ENCODE measurements around the gene TFF2. TPM values are rescaled to one million over a fixed set of nuclear protein-coding genes. Genes with fewer than 3 reads are reported as not detected.

The TFF2 gene
- total RNA-seq, 1 experiment from 2014 or later: not detected

- no TSS peak for BruUV-seq (replicated peaks)
- CTCF ChIA-PET: no interaction called here
- no peaks in the 10 kb centered on the region for H3K4me1 Mint-ChIP-seq (ENCODE audit: low read depth, unreplicated experiment)
- H3K36me3 Mint-ChIP-seq (ENCODE audit: insufficient read depth, unreplicated experiment): no peaks in the 10 kb centered on the region
- H3K27ac Mint-ChIP-seq (ENCODE audit: unreplicated experiment): no peak overlapping the region
- DNase-seq: no peak
- H3K27me3 Mint-ChIP-seq (ENCODE audit: unreplicated experiment): peaks cover 36% of the 10 kb centered on the region
- H3K4me3 Mint-ChIP-seq (ENCODE audit: low read depth, unreplicated experiment): no peak overlapping the region
- TF ChIP-seq CTCF (IDR thresholded peaks at IDR 0.05; ENCODE audit: unreplicated experiment): no peak
- intact Hi-C loops (cut with micrococcal nuclease; ENCODE audit: unreplicated experiment): no loop called here
- H3K9me3 Mint-ChIP-seq (ENCODE audit: low read depth, unreplicated experiment): no peaks in the 10 kb centered on the region
Observed at GRCh38 chr21:42303443-42303842, 47.4 kb downstream of the TFF2 start.

GRCh38 chr21:42302794-42303193 is 48.0 kb downstream of the TFF2 start:
- Mint-ChIP-seq H3K36me3 (ENCODE audit: insufficient read depth, unreplicated experiment) (no peaks in the 10 kb centered on the region), H3K9me3 (ENCODE audit: low read depth, unreplicated experiment) (no peaks in the 10 kb centered on the region), H3K27ac (ENCODE audit: unreplicated experiment) (no peak overlapping the region), H3K27me3 (ENCODE audit: unreplicated experiment) (peaks cover 43% of the 10 kb centered on the region), H3K4me1 (ENCODE audit: low read depth, unreplicated experiment) (no peaks in the 10 kb centered on the region), H3K4me3 (ENCODE audit: low read depth, unreplicated experiment) (no peak overlapping the region)
- intact Hi-C loops (cut with micrococcal nuclease; ENCODE audit: unreplicated experiment): no loop called here
- CTCF ChIA-PET: no interaction called here
- no peak for DNase-seq
- no peak for TF ChIP-seq CTCF (IDR thresholded peaks at IDR 0.05; ENCODE audit: unreplicated experiment)
- BruUV-seq (replicated peaks): no TSS peak

- BruUV-seq (replicated peaks): no TSS peak
- Mint-ChIP-seq H3K9me3 (ENCODE audit: low read depth, unreplicated experiment) (no peaks in the 10 kb centered on the region), H3K4me1 (ENCODE audit: low read depth, unreplicated experiment) (no peaks in the 10 kb centered on the region), H3K27me3 (ENCODE audit: unreplicated experiment) (peaks cover 42% of the 10 kb centered on the region), H3K27ac (ENCODE audit: unreplicated experiment) (no peak overlapping the region), H3K36me3 (ENCODE audit: insufficient read depth, unreplicated experiment) (no peaks in the 10 kb centered on the region), H3K4me3 (ENCODE audit: low read depth, unreplicated experiment) (no peak overlapping the region)
- no peak for TF ChIP-seq CTCF (IDR thresholded peaks at IDR 0.05; ENCODE audit: unreplicated experiment)
- CTCF ChIA-PET: no interaction called here
- intact Hi-C loops (cut with micrococcal nuclease; ENCODE audit: unreplicated experiment): no loop called here
- DNase-seq: no peak
Observed at GRCh38 chr21:42302076-42302650, 48.6 kb downstream of the TFF2 start.

- H3K27me3 Mint-ChIP-seq (ENCODE audit: unreplicated experiment): peaks cover 35% of the 10 kb centered on the region
- BruUV-seq (replicated peaks): no TSS peak
- no peak for TF ChIP-seq CTCF (IDR thresholded peaks at IDR 0.05; ENCODE audit: unreplicated experiment)
- H3K36me3 Mint-ChIP-seq (ENCODE audit: insufficient read depth, unreplicated experiment): no peaks in the 10 kb centered on the region
- H3K4me3 Mint-ChIP-seq (ENCODE audit: low read depth, unreplicated experiment): no peak overlapping the region
- CTCF ChIA-PET: interaction anchor here (0.7 kb wide), 1 partner anchor 156 kb away, joined by 3 read pairs; no protein-coding TSS in a partner anchor
- no peak for DNase-seq
- no peak overlapping the region for H3K27ac Mint-ChIP-seq (ENCODE audit: unreplicated experiment)
- H3K9me3 Mint-ChIP-seq (ENCODE audit: low read depth, unreplicated experiment): no peaks in the 10 kb centered on the region
- intact Hi-C loops (cut with micrococcal nuclease; ENCODE audit: unreplicated experiment): no loop called here
- no peaks in the 10 kb centered on the region for H3K4me1 Mint-ChIP-seq (ENCODE audit: low read depth, unreplicated experiment)
Observed at GRCh38 chr21:42301371-42302075, 49.3 kb downstream of the TFF2 start.

Data from Calu3 (cell line).